OCI-LY7 (cell line): ENCODE data around the gene COL4A1. TPM values are rescaled to one million over a fixed set of nuclear protein-coding genes. Genes with fewer than 3 reads are reported as not detected.

Experiments used
- BruUV-seq: library from RNA; stranded (reverse); fragments of 400-500 nt; replicated peaks from 2 replicates; lab custom pipeline; 2021; lab: Mats Ljungman, UMichigan
- CTCF ChIA-PET: fragments of 300-600 bp; sonication (Branson Sonifier 250); formaldehyde crosslinking; loops from one replicate; lab custom pipeline; 2022; ENCODE audit warnings: antibody characterized with exemption; ENCODE audit not compliant: unreplicated experiment; lab: Charles Lee
- POLR2A ChIA-PET: fragments of 300-600 bp; sonication (Branson Sonifier 250); formaldehyde crosslinking; loops from one replicate; lab custom pipeline; 2022; ENCODE audit warnings: antibody characterized with exemption; lab: Charles Lee
- DNase-seq: peaks from one replicate; pipeline ENCODE4 v3.0.0-alpha.2; 2015; ENCODE audit warnings: low spot score
- H2AFZ ChIP-seq: fragments of 200-600 bp; sonication (generic), shearing (Covaris generic); 2 replicates; pipeline ENCODE4 v1.6.1; 2014; ENCODE audit warnings: mild to moderate bottlenecking, antibody characterized with exemption, low read length, moderate library complexity
- H3K27ac ChIP-seq: fragments of 200-600 bp; sonication (generic); 2 replicates; pipeline ENCODE4 v1.5.1; 2014; ENCODE audit warnings: mixed run types, low read depth, mild to moderate bottlenecking, moderate library complexity, low read length, inconsistent platforms; ENCODE audit not compliant: poor library complexity, severe bottlenecking
- H3K36me3 ChIP-seq: fragments of 200-600 bp; sonication (generic); 2 replicates; pipeline ENCODE4 v1.6.1; 2014; ENCODE audit warnings: mild to moderate bottlenecking, antibody characterized with exemption, low read length, moderate library complexity, mixed read lengths; ENCODE audit not compliant: insufficient read depth
- H3K4me1 ChIP-seq: fragments of 200-600 bp; sonication (generic); 2 replicates; pipeline ENCODE4 v1.5.1; 2014; ENCODE audit warnings: mild to moderate bottlenecking, low read length; ENCODE audit not compliant: insufficient read depth, poor library complexity, severe bottlenecking
- H3K4me2 ChIP-seq: fragments of 200-600 bp; sonication (generic); 2 replicates; pipeline ENCODE4 v1.6.1; 2014; ENCODE audit warnings: mild to moderate bottlenecking, low read length
- H3K4me3 ChIP-seq: fragments of 200-600 bp; sonication (generic); 2 replicates; pipeline ENCODE4 v1.5.1; 2014; ENCODE audit warnings: mild to moderate bottlenecking, low read depth, low read length; ENCODE audit not compliant: poor library complexity, severe bottlenecking
- H3K79me2 ChIP-seq: fragments of 200-600 bp; sonication (generic); 2 replicates; pipeline ENCODE4 v1.6.1; 2016; ENCODE audit warnings: low read depth, mild to moderate bottlenecking, low read length, moderate library complexity, mixed read lengths; ENCODE audit not compliant: insufficient read depth
- H3K9me2 ChIP-seq: fragments of 200-600 bp; sonication (generic); 2 replicates; pipeline ENCODE4 v1.6.1; 2016; ENCODE audit warnings: mild to moderate bottlenecking, low read length, mixed read lengths; ENCODE audit not compliant: insufficient read depth
- H3K9me3 ChIP-seq: fragments of 200-600 bp; sonication (generic); 2 replicates; pipeline ENCODE4 v1.6.1; 2014; ENCODE audit warnings: mild to moderate bottlenecking, mixed run types, low read length, mixed read lengths
- H4K20me1 ChIP-seq: fragments of 200-600 bp; sonication (generic); 2 replicates; pipeline ENCODE4 v1.6.1; 2014; ENCODE audit warnings: mild to moderate bottlenecking, antibody characterized with exemption, low read length, moderate library complexity, mixed read lengths; ENCODE audit not compliant: insufficient read depth
- EZH2phosphoT487 ChIP-seq: fragments of 200-600 bp; sonication (generic); IDR thresholded peaks from 2 replicates; pipeline ENCODE4 v1.6.1; 2018; ENCODE audit warnings: low read depth, borderline replicate concordance, mild to moderate bottlenecking, mixed run types, antibody characterized with exemption, low read length, moderate library complexity, mixed read lengths
- intact Hi-C: fragments of 100-400 bp; cut with micrococcal nuclease; formaldehyde crosslinking; loops from one replicate; pipeline ENCODE4 v1.10.0; 2022; ENCODE audit not compliant: unreplicated experiment
- total RNA-seq, 2 experiments: library from RNA; depleted of rRNA in 1 of 2; stranded (reverse); fragments of >200 nt in 1 of 2; shearing (Covaris generic) in 1 of 2; gene quantifications; 2 replicates each; pipeline ENCODE4 v1.2.3, GENCODE V29; 2014 to 2022
- TF ChIP-seq, protein P1 (sequence below): fragments of 200-600 bp; sonication (generic); conservative IDR thresholded peaks from 2 replicates; pipeline ENCODE4 v1.5.1; 2014; ENCODE audit warnings: mild to moderate bottlenecking, antibody characterized with exemption, low read length, moderate library complexity, mixed read lengths

The COL4A1 gene
- total RNA-seq, 2 experiments from 2014 or later, result 0.06 TPM; not detected in 1

DNA sequence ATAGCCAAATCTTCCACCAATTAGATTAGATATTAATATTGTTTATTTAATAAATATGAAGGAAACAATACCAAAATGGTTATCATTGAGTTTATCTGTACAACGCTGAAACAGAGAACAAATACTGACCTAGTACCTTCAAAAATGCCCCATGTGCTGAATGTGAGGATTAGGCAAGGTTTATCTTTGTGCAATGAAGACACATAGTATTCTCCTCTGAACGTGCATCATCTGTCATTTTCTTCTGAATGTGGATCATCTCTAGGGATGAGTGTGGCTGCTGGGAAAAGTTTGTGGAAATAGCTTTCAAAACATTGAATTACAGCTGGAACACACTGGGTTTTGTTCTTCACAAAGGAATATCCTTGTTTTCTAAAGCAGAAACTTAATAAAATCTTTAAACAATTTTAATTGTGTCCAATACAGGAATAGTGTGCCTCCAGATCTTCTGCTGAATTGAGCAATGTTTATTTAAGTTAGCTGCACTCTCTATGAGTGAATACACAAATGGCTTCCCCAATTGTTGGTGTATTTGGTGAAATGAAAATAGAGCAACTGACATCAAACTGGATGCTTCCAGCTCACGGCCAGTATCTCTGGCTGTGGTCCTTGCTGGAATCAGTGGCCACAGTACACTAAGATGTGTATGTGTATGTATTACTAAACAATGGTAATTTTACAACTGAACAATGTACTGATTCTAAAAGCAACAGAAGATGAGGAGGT lies 6.7 kb downstream of the COL4A1 start:
- no peaks in the 10 kb centered on the region for H3K4me1 ChIP-seq
- no peak overlapping the region for H2AFZ ChIP-seq
- no TSS peak for BruUV-seq
- no peaks in the 10 kb centered on the region for H3K36me3 ChIP-seq
- no peak overlapping the region for H3K27ac ChIP-seq
- no peak overlapping the region for H3K4me2 ChIP-seq
- TF ChIP-seq, protein P1, sequence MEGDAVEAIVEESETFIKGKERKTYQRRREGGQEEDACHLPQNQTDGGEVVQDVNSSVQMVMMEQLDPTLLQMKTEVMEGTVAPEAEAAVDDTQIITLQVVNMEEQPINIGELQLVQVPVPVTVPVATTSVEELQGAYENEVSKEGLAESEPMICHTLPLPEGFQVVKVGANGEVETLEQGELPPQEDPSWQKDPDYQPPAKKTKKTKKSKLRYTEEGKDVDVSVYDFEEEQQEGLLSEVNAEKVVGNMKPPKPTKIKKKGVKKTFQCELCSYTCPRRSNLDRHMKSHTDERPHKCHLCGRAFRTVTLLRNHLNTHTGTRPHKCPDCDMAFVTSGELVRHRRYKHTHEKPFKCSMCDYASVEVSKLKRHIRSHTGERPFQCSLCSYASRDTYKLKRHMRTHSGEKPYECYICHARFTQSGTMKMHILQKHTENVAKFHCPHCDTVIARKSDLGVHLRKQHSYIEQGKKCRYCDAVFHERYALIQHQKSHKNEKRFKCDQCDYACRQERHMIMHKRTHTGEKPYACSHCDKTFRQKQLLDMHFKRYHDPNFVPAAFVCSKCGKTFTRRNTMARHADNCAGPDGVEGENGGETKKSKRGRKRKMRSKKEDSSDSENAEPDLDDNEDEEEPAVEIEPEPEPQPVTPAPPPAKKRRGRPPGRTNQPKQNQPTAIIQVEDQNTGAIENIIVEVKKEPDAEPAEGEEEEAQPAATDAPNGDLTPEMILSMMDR, result no peak
- TF ChIP-seq EZH2phosphoT487, result no peak
- H3K4me3 ChIP-seq, result no peak overlapping the region
- intact Hi-C loops, result no loop called here
- H3K79me2 ChIP-seq, result no peaks in the 10 kb centered on the region
- ChIA-PET CTCF (no interaction called here), POLR2A (no interaction called here)
- H3K9me2 ChIP-seq, result no peaks in the 10 kb centered on the region
- H4K20me1 ChIP-seq, result no peaks in the 10 kb centered on the region
- no peak for DNase-seq
- no peaks in the 10 kb centered on the region for H3K9me3 ChIP-seq

DNA sequence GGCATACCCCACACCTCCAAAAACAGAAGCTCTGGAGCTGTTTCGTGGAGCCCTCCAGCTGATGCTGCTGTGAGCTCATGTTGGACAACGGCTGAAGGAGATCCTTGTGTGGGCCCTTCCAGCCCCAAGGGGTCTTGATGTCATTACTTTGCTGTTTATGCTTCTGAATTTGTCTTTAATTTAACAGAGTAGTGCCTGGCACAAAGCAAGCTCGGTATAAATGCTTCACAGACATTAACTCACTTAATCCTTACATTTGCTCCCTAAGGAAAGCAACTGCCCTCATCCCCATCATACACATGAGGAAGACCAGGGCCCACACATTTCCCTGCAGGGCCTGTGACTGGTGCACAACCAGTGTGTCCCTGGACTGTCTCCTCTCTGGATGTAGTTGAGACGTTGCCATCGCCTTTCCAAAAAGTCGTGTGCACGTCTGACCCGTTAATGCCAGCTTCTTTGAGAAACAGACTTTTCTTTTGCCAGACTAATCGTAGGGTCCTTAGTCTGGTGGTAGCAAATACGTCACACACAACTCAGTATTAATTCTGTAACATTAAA lies 7.6 kb downstream of the COL4A1 start:
- no peak for DNase-seq
- no peaks in the 10 kb centered on the region for H3K4me1 ChIP-seq
- BruUV-seq, result no TSS peak
- no peaks in the 10 kb centered on the region for H3K9me2 ChIP-seq
- no peak overlapping the region for H3K27ac ChIP-seq
- no peaks in the 10 kb centered on the region for H3K36me3 ChIP-seq
- no peak for TF ChIP-seq EZH2phosphoT487
- TF ChIP-seq, protein P1, result no peak
- intact Hi-C loops, result no loop called here
- no peak overlapping the region for H3K4me3 ChIP-seq
- ChIA-PET POLR2A (no interaction called here), CTCF (no interaction called here)
- H3K4me2 ChIP-seq, result no peak overlapping the region
- no peaks in the 10 kb centered on the region for H3K79me2 ChIP-seq
- no peak overlapping the region for H2AFZ ChIP-seq
- H3K9me3 ChIP-seq, result no peaks in the 10 kb centered on the region
- no peaks in the 10 kb centered on the region for H4K20me1 ChIP-seq
